ENCODE measurements around the gene XPNPEP2.

XPNPEP2 gene

GRCh38 chrX:129738466-129739308 is at the start of gene XPNPEP2:
TSS of gene XPNPEP2 (plus strand) at chrX:129738979. CDS start at chrX:129739214, 235 bp downstream.
- DNase-seq (ENCODE audit: low read depth), result no peak

- DNase-seq (ENCODE audit: low read depth), result no peak
These were observed 49.0 kb upstream of the XPNPEP2 start for GRCh38 chrX:129689796-129690195.

GRCh38 chrX:129690435-129690834 is 48.3 kb upstream of the XPNPEP2 start:
- DNase-seq (ENCODE audit: low read depth), result no peak

GRCh38 chrX:129693354-129693753 is 45.4 kb upstream of the XPNPEP2 start:
- no peak for DNase-seq (ENCODE audit: low read depth)

- no peak for DNase-seq (ENCODE audit: low read depth)
These were observed 44.0 kb upstream of the XPNPEP2 start for GRCh38 chrX:129694805-129695204.

GRCh38 chrX:129695535-129695934 is 43.2 kb upstream of the XPNPEP2 start:
- no peak for DNase-seq (ENCODE audit: low read depth)

GRCh38 chrX:129695937-129696336 is 42.8 kb upstream of the XPNPEP2 start:
- no peak for DNase-seq (ENCODE audit: low read depth)

- no peak for DNase-seq (ENCODE audit: low read depth)
These were observed 42.2 kb upstream of the XPNPEP2 start for GRCh38 chrX:129696463-129697155.

- DNase-seq (ENCODE audit: low read depth), result no peak
These were observed 41.5 kb upstream of the XPNPEP2 start for GRCh38 chrX:129697204-129697829.

GRCh38 chrX:129698150-129698549 is 40.6 kb upstream of the XPNPEP2 start:
- DNase-seq (ENCODE audit: low read depth), result no peak

- no peak for DNase-seq (ENCODE audit: low read depth)
These were observed 38.2 kb upstream of the XPNPEP2 start for GRCh38 chrX:129700536-129700935.

- DNase-seq (ENCODE audit: low read depth), result no peak
These were observed 37.1 kb upstream of the XPNPEP2 start for GRCh38 chrX:129701624-129702069.

- DNase-seq (ENCODE audit: low read depth), result no peak
These were observed 34.3 kb upstream of the XPNPEP2 start for GRCh38 chrX:129704491-129704890.

- DNase-seq (ENCODE audit: low read depth), result no peak
These were observed 33.3 kb upstream of the XPNPEP2 start for GRCh38 chrX:129705377-129705925.

- no peak for DNase-seq (ENCODE audit: low read depth)
These were observed 32.8 kb upstream of the XPNPEP2 start for GRCh38 chrX:129705988-129706387.

GRCh38 chrX:129706400-129707072 is 32.2 kb upstream of the XPNPEP2 start:
- DNase-seq (ENCODE audit: low read depth), result no peak

- DNase-seq (ENCODE audit: low read depth), result no peak
These were observed 24.2 kb upstream of the XPNPEP2 start for GRCh38 chrX:129714581-129714980.

GRCh38 chrX:129716507-129716906 is 22.3 kb upstream of the XPNPEP2 start:
- no peak for DNase-seq (ENCODE audit: low read depth)

GRCh38 chrX:129717892-129718291 is 20.9 kb upstream of the XPNPEP2 start:
- no peak for DNase-seq (ENCODE audit: low read depth)

- no peak for DNase-seq (ENCODE audit: low read depth)
These were observed 20.1 kb upstream of the XPNPEP2 start for GRCh38 chrX:129718676-129719075.

- no peak for DNase-seq (ENCODE audit: low read depth)
These were observed 19.5 kb upstream of the XPNPEP2 start for GRCh38 chrX:129719268-129719667.

Data from activated T-helper 1 cell treated with Interleukin-2 at 50 U/mL for 16 hours (primary cell).